H1 (cell line): ENCODE data around the gene TLR2. TPM values are rescaled to one million over a fixed set of nuclear protein-coding genes. Genes with fewer than 3 reads are reported as not detected.

ENCODE experiments used
- CTCF ChIA-PET: fragments of 300-600 bp; sonication (Branson Sonifier 250); formaldehyde crosslinking; loops from one replicate; lab custom pipeline; 2021; ENCODE audit not compliant: partially characterized antibody; lab: Charles Lee
- POLR2A ChIA-PET: fragments of 300-600 bp; sonication (Branson Sonifier 250); formaldehyde crosslinking; loops from one replicate; lab custom pipeline; 2021; ENCODE audit warnings: inconsistent platforms; ENCODE audit not compliant: partially characterized antibody; lab: Charles Lee
- DNase-seq, 2 experiments: peaks; one replicate each; pipeline versions ENCODE4 v3.0.0 to v3.0.0-alpha.2; 2010 to 2022; ENCODE audit warnings: low spot score in 2 of 2, low read depth in 1 of 2, mixed read lengths in 1 of 2
- FAIRE-seq: peaks from 2 replicates; lab custom pipeline; 2011; peaks lifted over from hg19 to GRCh38; lab: Jason Lieb, UNC
- H2AFZ ChIP-seq: 2 replicates; pipeline ENCODE4 v1.8.1; 2012; ENCODE audit warnings: low read length, inconsistent platforms
- H2AK5ac ChIP-seq: 2 replicates; pipeline ENCODE4 v1.6.1; 2013; ENCODE audit warnings: low read depth, low read length
- H2BK120ac ChIP-seq: replicated peaks from 2 replicates; pipeline ENCODE3; 2013; ENCODE audit warnings: low read depth, low read length, inconsistent platforms
- H2BK12ac ChIP-seq: 2 replicates; pipeline ENCODE4 v1.6.1; 2013; ENCODE audit warnings: low read depth, low read length
- H2BK15ac ChIP-seq: 2 replicates; pipeline ENCODE4 v1.6.1; 2013; ENCODE audit warnings: low read length
- H2BK20ac ChIP-seq: 2 replicates; pipeline ENCODE4 v1.6.1; 2013; ENCODE audit warnings: low read length
- H2BK5ac ChIP-seq: 2 replicates; pipeline ENCODE4 v1.6.1; 2013; ENCODE audit warnings: low read depth, low read length
- H3K14ac ChIP-seq: 2 replicates; pipeline ENCODE4 v1.6.1; 2013; ENCODE audit warnings: inconsistent platforms; ENCODE audit not compliant: insufficient read length
- H3K18ac ChIP-seq: 2 replicates; pipeline ENCODE4 v1.6.1; 2013; ENCODE audit warnings: low read length; ENCODE audit errors: extremely low read depth
- H3K23ac ChIP-seq: 2 replicates; pipeline ENCODE4 v1.6.1; 2013; ENCODE audit warnings: inconsistent platforms; ENCODE audit not compliant: insufficient read length
- H3K23me2 ChIP-seq: 2 replicates; pipeline ENCODE4 v1.6.1; 2013; ENCODE audit warnings: low read depth, low read length
- H3K27ac ChIP-seq: 2 replicates; pipeline ENCODE4 v1.6.1; 2011; ENCODE audit warnings: low read depth, low read length, inconsistent platforms
- H3K27me3 ChIP-seq, 4 experiments: replicated peaks in 1 of 4; 1 replicate in 1 of 4; 2 replicates in 3 of 4; pipeline versions ENCODE4 v1.6.1 to v1.8.1; 2011 to 2013; ENCODE audit warnings: low read length in 3 of 4, mild to moderate bottlenecking in 3 of 4, inconsistent platforms in 2 of 4, mixed read lengths in 2 of 4, moderate library complexity in 1 of 4; ENCODE audit not compliant: control insufficient read depth in 3 of 4, insufficient read depth in 3 of 4; ENCODE audit errors: extremely low read depth in 1 of 4
- H3K36me3 ChIP-seq, 4 experiments: 2 replicates each; pipeline versions ENCODE4 v1.6.1 to v1.8.1; 2011 to 2013; ENCODE audit warnings: mild to moderate bottlenecking in 4 of 4, low read length in 3 of 4, moderate library complexity in 2 of 4, control low read depth in 1 of 4, inconsistent platforms in 1 of 4; ENCODE audit not compliant: insufficient read depth in 4 of 4, control insufficient read depth in 2 of 4
- H3K4ac ChIP-seq: replicated peaks from 2 replicates; pipeline ENCODE3; 2013; ENCODE audit warnings: low read length, low read depth, mixed read lengths, inconsistent platforms; ENCODE audit not compliant: insufficient read length
- H3K4me1 ChIP-seq, 4 experiments: replicated peaks in 1 of 4; 1 replicate in 1 of 4; 2 replicates in 3 of 4; pipeline versions ENCODE4 v1.6.1 to v1.8.1; 2011 to 2013; ENCODE audit warnings: low read length in 3 of 4, inconsistent platforms in 2 of 4, mixed read lengths in 1 of 4; ENCODE audit not compliant: insufficient read depth in 4 of 4, control insufficient read depth in 3 of 4
- H3K4me2 ChIP-seq, 2 experiments: 2 replicates each; pipeline versions ENCODE4 v1.6.1 to v1.8.1; 2011 to 2013; ENCODE audit warnings: low read depth in 2 of 2, low read length in 2 of 2, control low read depth in 1 of 2, inconsistent platforms in 1 of 2, mild to moderate bottlenecking in 1 of 2; ENCODE audit not compliant: insufficient read depth in 1 of 2
- H3K4me3 ChIP-seq, 4 experiments: fragments of 200-600, 300-600 bp in 1 of 4; sonication (generic), shearing (Covaris generic), sonication (Bioruptor Twin) in 1 of 4; 2 replicates each; pipeline versions ENCODE4 v1.5.1 to v1.8.1; 2011 to 2016; ENCODE audit warnings: low read length in 4 of 4, low read depth in 3 of 4, control low read depth in 2 of 4, inconsistent platforms in 2 of 4, mild to moderate bottlenecking in 2 of 4, mixed read lengths in 1 of 4, moderate library complexity in 1 of 4; ENCODE audit not compliant: insufficient read depth in 2 of 4; ENCODE audit errors: extremely low read depth in 1 of 4
- H3K56ac ChIP-seq: replicated peaks from 2 replicates; pipeline ENCODE3; 2013; ENCODE audit warnings: low read depth, mild to moderate bottlenecking, mixed read lengths, low read length, inconsistent platforms; ENCODE audit not compliant: insufficient read length
- H3K79me1 ChIP-seq: 2 replicates; pipeline ENCODE4 v1.6.1; 2013; ENCODE audit warnings: low read depth, low read length, control low read depth
- H3K79me2 ChIP-seq, 2 experiments: 2 replicates each; pipeline versions ENCODE4 v1.6.1 to v1.8.1; 2012 to 2013; ENCODE audit warnings: low read length in 2 of 2, mild to moderate bottlenecking in 2 of 2, inconsistent platforms in 1 of 2; ENCODE audit not compliant: insufficient read depth in 2 of 2, control insufficient read depth in 1 of 2
- H3K9ac ChIP-seq, 4 experiments: replicated peaks in 1 of 4; 1 replicate in 1 of 4; 2 replicates in 3 of 4; pipeline versions ENCODE4 v1.6.1 to v1.8.1; 2011 to 2013; ENCODE audit warnings: low read depth in 3 of 4, low read length in 3 of 4, control low read depth in 2 of 4, mild to moderate bottlenecking in 2 of 4, moderate library complexity in 2 of 4, inconsistent platforms in 1 of 4; ENCODE audit errors: extremely low read depth in 1 of 4
- H3K9me3 ChIP-seq, 2 experiments: 2 replicates each; pipeline versions ENCODE4 v1.6.1 to v1.8.1; 2012 to 2013; ENCODE audit warnings: mild to moderate bottlenecking in 2 of 2, moderate library complexity in 2 of 2, control low read depth in 1 of 2, inconsistent platforms in 1 of 2, low read depth in 1 of 2, low read length in 1 of 2, mixed read lengths in 1 of 2; ENCODE audit not compliant: insufficient read depth in 2 of 2
- H4K20me1 ChIP-seq, 2 experiments: replicated peaks in 1 of 2; 2 replicates each; pipeline versions ENCODE3 to v1.8.1; 2011 to 2013; ENCODE audit warnings: inconsistent platforms in 2 of 2, low read length in 2 of 2, mild to moderate bottlenecking in 1 of 2; ENCODE audit not compliant: insufficient read depth in 2 of 2, control insufficient read depth in 1 of 2
- H4K5ac ChIP-seq: 2 replicates; pipeline ENCODE4 v1.6.1; 2013; ENCODE audit warnings: low read length, low read depth, mixed read lengths, inconsistent platforms; ENCODE audit not compliant: insufficient read length
- H4K8ac ChIP-seq: 2 replicates; pipeline ENCODE4 v1.8.0; 2013; ENCODE audit warnings: mild to moderate bottlenecking, moderate library complexity, low read length, inconsistent platforms; ENCODE audit not compliant: insufficient read depth; ENCODE audit errors: extremely low read depth
- H4K91ac ChIP-seq: replicated peaks from 2 replicates; pipeline ENCODE3; 2013; ENCODE audit warnings: low read length, mixed read lengths, inconsistent platforms; ENCODE audit not compliant: insufficient read length
- GABPA ChIP-seq: IDR thresholded peaks from 2 replicates; pipeline ENCODE4 v1.6.1; 2011; ENCODE audit warnings: mild to moderate bottlenecking, low read length, moderate library complexity, borderline replicate concordance; ENCODE audit not compliant: insufficient read depth
- SUZ12 ChIP-seq: fragments of 200-600 bp; sonication (generic); IDR thresholded peaks from 2 replicates; pipeline ENCODE4 v1.6.1; 2012; ENCODE audit warnings: mild to moderate bottlenecking, inconsistent platforms, low read length, moderate library complexity, mixed read lengths
- WGBS, 2 experiments: shearing (Covaris generic) in 1 of 2; methylation state at CpG; one replicate each; pipeline versions ENCODE4 v1.1.6 to v1.1.7; 2013 to 2015; ENCODE audit warnings: low lambda C conversion rate in 2 of 2, mixed read lengths in 2 of 2, inconsistent platforms in 1 of 2, low coverage in 1 of 2, missing lambda C conversion rate in 1 of 2; ENCODE audit not compliant: insufficient replicate concordance in 2 of 2, insufficient coverage in 1 of 2, insufficient read length in 1 of 2; ENCODE audit errors: extremely low coverage in 1 of 2, missing lambda C conversion rate in 1 of 2; 5-methylcytosine and 5-hydroxymethylcytosine counted together
- long read RNA-seq, 2 experiments: library from RNA in 1 of 2; library from capped mRNA in 1 of 2; stranded (forward); transcript quantifications; one replicate each; pipeline ENCODE4 v2.0.0, GENCODE V29; 2021; ENCODE audit warnings: inconsistent platforms in 1 of 2
- polyA minus RNA-seq, 3 experiments: library from RNA; depleted of rRNA, polyadenylated mRNA; stranded (reverse); fragments of >200 nt; gene quantifications; 1 replicate in 2 of 3; 2 replicates in 1 of 3; pipeline ENCODE4 v1.2.3, GENCODE V29; 2011
- polyA plus RNA-seq, 7 experiments: library from polyadenylated mRNA; depleted of rRNA in 3 of 7; stranded (reverse) in 5 of 7; unstranded in 2 of 7; fragments of >200 nt in 5 of 7; fragments of 200-250 nt in 2 of 7; gene quantifications; 1 replicate in 5 of 7; 2 replicates in 1 of 7; 4 replicates in 1 of 7; pipeline versions ENCODE4 v1.2.1 to v1.2.3, GENCODE V29; 2011 to 2013; ENCODE audit warnings: missing spikeins in 2 of 7, mixed read lengths in 2 of 7
- total RNA-seq: library from RNA; stranded (reverse); fragmentation: NEBNext Ultra II Directional; extraction: Animal tissue kit (Norgen Biotek cat#: 25700); gene quantifications from 2 replicates; pipeline ENCODE4 v1.2.1, GENCODE V29; 2021
- TF ChIP-seq, protein P1 (sequence below): IDR thresholded peaks from 2 replicates; pipeline ENCODE4 v1.6.1; 2012; ENCODE audit warnings: inconsistent platforms

TLR2 gene, protein sequence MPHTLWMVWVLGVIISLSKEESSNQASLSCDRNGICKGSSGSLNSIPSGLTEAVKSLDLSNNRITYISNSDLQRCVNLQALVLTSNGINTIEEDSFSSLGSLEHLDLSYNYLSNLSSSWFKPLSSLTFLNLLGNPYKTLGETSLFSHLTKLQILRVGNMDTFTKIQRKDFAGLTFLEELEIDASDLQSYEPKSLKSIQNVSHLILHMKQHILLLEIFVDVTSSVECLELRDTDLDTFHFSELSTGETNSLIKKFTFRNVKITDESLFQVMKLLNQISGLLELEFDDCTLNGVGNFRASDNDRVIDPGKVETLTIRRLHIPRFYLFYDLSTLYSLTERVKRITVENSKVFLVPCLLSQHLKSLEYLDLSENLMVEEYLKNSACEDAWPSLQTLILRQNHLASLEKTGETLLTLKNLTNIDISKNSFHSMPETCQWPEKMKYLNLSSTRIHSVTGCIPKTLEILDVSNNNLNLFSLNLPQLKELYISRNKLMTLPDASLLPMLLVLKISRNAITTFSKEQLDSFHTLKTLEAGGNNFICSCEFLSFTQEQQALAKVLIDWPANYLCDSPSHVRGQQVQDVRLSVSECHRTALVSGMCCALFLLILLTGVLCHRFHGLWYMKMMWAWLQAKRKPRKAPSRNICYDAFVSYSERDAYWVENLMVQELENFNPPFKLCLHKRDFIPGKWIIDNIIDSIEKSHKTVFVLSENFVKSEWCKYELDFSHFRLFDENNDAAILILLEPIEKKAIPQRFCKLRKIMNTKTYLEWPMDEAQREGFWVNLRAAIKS
- 1.3 and 1.5 TPM in 2 replicates for total RNA-seq
- 0.67 and 1.3 TPM in 2 replicates for polyA plus RNA-seq (2011; rRNA removed)
- 0.80 TPM for polyA plus RNA-seq (2011; cell fraction: cytosol; rRNA removed)
- polyA plus RNA-seq (2011; cell fraction: nucleus; rRNA removed): 1.7 TPM
- polyA plus RNA-seq (2012, experiment 1 of 2): 0.97 to 1.5 TPM (median 1.1 TPM) in 4 replicates
- 0.09 TPM for polyA plus RNA-seq (2012, experiment 2 of 2)
- polyA plus RNA-seq (2013, experiment 1 of 2): 1.8 TPM
- 1.6 TPM for polyA plus RNA-seq (2013, experiment 2 of 2)
- 1.1 and 1.2 TPM in 2 replicates for polyA minus RNA-seq (2011; rRNA and poly(A)+ RNA removed)
- polyA minus RNA-seq (2011; cell fraction: cytosol; rRNA and poly(A)+ RNA removed): not detected
- polyA minus RNA-seq (2011; cell fraction: nucleus; rRNA and poly(A)+ RNA removed): 2.9 TPM
- long read RNA-seq, experiment 1: 0 reads
- long read RNA-seq, experiment 2: 0 reads

DNA sequence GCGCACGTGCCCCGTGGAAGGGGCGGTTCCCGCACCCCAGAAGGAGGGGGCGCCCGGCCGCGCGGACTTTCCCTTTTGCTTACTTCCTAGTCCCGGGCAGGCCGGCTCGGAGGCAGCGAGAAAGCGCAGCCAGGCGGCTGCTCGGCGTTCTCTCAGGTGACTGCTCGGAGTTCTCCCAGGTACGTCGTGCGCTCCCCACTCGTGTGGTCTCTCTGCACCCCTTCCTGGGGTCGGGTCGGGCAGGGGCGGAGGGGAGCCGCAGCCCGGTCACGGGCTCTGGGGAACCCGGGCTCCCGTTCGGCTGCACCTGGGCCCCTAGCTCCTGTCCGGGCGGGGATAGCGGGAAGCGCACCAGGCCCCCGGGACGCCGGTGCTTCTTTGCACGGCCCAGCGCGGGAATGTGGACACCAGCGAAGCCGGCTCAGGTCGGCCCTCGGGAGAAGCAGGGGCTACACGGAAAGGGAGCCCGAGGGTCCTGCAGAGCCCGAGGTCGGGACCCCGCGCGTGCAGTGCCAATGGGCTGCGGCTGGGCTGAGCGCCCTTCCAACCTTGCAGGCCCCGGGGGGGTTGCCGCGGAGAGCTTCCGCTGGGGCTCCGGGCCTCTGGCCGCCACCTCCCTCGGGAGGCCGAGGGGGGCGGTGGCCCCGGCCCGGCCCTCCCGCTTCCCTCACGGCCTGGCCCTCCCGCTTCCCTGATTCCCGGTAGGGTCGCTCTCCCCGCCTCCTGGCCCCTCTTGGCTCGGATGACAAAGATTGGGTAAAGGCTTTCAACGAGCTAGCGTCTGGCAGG lies at the start of gene TLR2:
TLR2 (plus strand) TSS at position 99 of the 789 bp plus-strand sequence. CDS start 18,628 bp downstream, outside the sequence.
- peak within 1 kb of the TSS; percentile 88 to 92 for H3K4me2 ChIP-seq
- H3K4ac ChIP-seq: no peak within 1 kb of the TSS
- 3% methylated on average over 55 of the region's 75 CpGs; no CpG with 5 or more reads in 1 of the 2 experiments for WGBS, 2 experiments
- peaks cover 12 to 44% (median 34%) of the 10 kb centered on the region in 4 experiments for H3K27me3 ChIP-seq
- H3K14ac ChIP-seq: no peak within 1 kb of the TSS
- H2BK120ac ChIP-seq: no peak within 1 kb of the TSS
- peaks cover 21 to 22% of the 10 kb centered on the region in 2 experiments for H3K9me3 ChIP-seq
- CTCF ChIA-PET: interaction anchor here (0.6 to 2.2 kb wide), 13 partner anchors 16 to 692 kb away, joined by 3 to 10 read pairs (median 3); no protein-coding TSS in a partner anchor
- H3K23ac ChIP-seq: no peak within 1 kb of the TSS
- peak within 1 kb of the TSS; percentile 48 for H3K18ac ChIP-seq
- peak within 1 kb of the TSS; percentile 49; the same call in 1 of the 2 replicates for H2BK5ac ChIP-seq
- no peak within 1 kb of the TSS for H2AK5ac ChIP-seq
- peaks cover 0 to 4% (median 0%) of the 10 kb centered on the region in 4 experiments; a peak in 2 of 8 replicates for H3K36me3 ChIP-seq
- no peak within 1 kb of the TSS for H4K91ac ChIP-seq
- H3K9ac ChIP-seq: no peak within 1 kb of the TSS; a peak in 1 of 7 replicates
- FAIRE-seq (no peak), DNase-seq (peak in 1 of 2 experiments; percentile 84)
- peak within 1 kb of the TSS; percentile 23; the same call in 1 of the 2 replicates for H4K8ac ChIP-seq
- peak within 1 kb of the TSS; percentile 88 for H2AFZ ChIP-seq
- no peak within 1 kb of the TSS for H2BK12ac ChIP-seq
- H3K79me2 ChIP-seq: no peaks in the 10 kb centered on the region
- peak within 1 kb of the TSS; percentile 45 to 64 (median 56) for H3K4me3 ChIP-seq
- peak within 1 kb of the TSS; percentile 77 for H3K56ac ChIP-seq
- H2BK15ac ChIP-seq: no peak within 1 kb of the TSS
- POLR2A ChIA-PET: interaction anchor here (0.6 to 1.6 kb wide), 5 partner anchors 10 to 97 kb away, joined by 3 read pairs; no protein-coding TSS in a partner anchor
- peaks cover 16% of the 10 kb centered on the region for H3K23me2 ChIP-seq
- H3K4me1 ChIP-seq: peaks cover 0 to 4% (median 1%) of the 10 kb centered on the region in 4 experiments; a peak in 5 of 7 replicates
- H3K27ac ChIP-seq: no peak within 1 kb of the TSS
- no peaks in the 10 kb centered on the region for H4K20me1 ChIP-seq
- 0 out of 2 replicates have a peak within 1 kb of the TSS, but pooled peaks have one; percentile 40 for H2BK20ac ChIP-seq
- H4K5ac ChIP-seq: no peak within 1 kb of the TSS
- no peaks in the 10 kb centered on the region for H3K79me1 ChIP-seq
- TF ChIP-seq SUZ12: peak; percentile 84
- TF ChIP-seq GABPA: no peak
- TF ChIP-seq, protein P1, sequence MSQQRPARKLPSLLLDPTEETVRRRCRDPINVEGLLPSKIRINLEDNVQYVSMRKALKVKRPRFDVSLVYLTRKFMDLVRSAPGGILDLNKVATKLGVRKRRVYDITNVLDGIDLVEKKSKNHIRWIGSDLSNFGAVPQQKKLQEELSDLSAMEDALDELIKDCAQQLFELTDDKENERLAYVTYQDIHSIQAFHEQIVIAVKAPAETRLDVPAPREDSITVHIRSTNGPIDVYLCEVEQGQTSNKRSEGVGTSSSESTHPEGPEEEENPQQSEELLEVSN: peak; percentile 95
